Stimulated activated CD8-positive, alpha-beta memory T cell treated with anti-CD3 and anti-CD28 coated beads, Interleukin-7, amount 100 ng/mL, for 1 hour (primary cell): Measurements from ENCODE around the gene GRID1.

Source experiments
- DNase-seq, 2 donors: peaks; one replicate each; pipeline ENCODE4 v3.0.0-alpha.2; 2020; ENCODE audit warnings: low read depth in 2 of 2

The GRID1 gene

DNA sequence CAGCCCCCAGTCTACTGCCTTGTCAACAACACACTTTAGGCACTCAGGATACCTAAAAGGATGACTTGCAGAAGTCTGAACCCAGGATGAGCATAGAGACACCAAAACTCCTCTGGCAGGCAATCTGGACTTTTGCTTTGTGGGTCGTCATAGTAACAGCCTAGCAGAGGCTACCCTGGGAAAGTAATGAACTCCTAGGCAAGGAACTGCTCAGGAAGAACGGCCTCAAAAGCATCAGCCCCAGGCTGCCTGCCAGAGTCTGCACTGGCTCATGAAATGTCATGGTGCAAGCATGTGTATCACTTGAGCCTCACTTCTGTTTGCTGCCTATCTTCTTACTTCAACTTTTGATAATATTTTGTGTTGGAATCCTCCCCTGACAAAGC, 715.1 kb downstream of the GRID1 start:
- no peak for DNase-seq

DNA sequence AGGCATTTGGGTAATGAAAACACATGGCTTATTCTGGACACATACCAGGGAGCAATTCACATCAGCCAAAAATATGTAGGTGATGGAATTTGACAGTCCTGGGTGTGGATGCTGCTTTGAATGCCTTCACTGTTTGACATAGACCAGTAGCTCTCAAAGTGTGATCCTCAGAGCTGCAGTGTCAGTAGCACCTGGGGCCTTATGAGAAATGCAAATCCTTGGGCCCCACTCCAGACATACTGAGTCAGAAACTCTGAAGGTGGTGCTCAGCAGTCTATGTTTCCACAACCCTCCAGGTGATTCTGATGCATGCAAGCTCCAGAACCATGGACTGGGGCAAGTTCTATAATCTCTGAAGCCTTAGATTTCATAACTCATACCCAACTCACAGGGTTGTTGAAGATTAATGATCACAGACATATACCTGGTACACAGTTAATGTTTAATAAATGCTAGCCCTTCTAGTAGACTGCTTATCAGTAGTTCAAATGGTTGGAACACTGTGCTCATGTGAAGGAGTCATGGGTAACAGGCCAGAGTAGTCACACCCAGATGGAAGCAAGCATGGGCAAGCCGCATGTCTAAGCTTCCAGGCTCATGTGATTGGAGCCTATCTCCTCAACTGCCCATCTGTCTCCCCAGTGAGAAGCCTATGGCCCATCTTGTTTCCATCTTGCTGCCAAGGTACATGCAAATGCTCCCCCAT, 715.7 kb downstream of the GRID1 start:
- DNase-seq: no peak

DNA sequence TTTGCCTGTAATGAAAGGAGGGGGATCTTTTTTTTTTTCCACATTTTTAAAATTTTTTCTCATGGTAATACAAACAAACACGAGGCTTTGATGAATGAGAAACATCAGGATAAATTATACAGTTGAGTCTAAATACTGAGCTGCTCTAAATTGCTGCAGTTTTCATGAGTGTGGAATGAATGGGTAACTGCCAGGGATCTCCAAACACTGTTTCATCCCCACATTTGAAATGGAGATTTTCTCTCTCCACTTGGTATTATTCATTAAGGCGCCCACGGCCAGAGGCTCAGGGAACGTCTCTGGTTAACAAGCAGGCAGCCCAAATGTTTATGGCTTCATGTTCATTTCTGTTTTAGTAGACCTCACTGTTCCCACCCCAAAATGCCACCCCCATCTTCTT, 717.1 kb downstream of the GRID1 start:
- no peak for DNase-seq

DNA sequence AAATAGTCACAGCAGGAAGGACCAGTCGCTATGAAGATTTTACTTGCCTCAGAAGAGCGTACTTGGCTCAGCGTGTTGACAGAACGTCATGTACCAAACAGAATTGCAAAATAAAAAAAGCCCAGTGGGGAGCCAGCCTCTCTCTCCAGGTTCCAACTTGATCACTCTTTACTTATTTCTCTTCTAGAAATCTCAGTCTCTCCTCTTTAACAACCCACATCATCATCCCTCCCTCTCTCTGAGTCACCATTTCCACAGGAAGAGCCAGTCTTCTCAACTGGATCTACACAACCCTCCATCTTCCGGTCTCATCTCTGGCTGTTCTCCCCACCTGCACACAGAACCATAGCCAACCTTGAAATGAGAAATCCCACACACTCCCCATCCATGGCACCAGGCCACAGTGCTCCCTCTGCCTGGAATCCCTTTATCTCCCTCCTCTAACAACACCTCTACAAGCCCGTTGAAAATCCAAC, 718.3 kb downstream of the GRID1 start:
- DNase-seq: no peak

DNA sequence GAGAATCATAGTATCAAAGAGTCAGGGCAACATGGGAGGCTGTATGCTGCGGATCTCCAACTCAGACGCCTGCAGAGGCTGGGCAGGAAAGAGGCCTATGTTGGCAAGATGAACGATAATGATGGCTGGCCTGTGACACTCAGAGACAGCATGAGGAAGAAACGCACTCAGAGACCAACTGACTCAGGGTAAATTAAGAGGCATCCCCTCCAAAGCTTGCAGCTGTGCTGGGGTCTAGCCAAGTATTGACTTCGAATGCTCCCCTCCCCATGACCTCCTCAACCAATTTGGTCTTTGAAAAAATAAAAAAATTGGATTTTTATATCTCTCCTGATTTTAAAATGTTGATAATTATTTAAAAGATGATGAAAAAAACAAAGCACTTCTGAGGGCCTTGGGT, 718.9 kb downstream of the GRID1 start:
- no peak for DNase-seq

DNA sequence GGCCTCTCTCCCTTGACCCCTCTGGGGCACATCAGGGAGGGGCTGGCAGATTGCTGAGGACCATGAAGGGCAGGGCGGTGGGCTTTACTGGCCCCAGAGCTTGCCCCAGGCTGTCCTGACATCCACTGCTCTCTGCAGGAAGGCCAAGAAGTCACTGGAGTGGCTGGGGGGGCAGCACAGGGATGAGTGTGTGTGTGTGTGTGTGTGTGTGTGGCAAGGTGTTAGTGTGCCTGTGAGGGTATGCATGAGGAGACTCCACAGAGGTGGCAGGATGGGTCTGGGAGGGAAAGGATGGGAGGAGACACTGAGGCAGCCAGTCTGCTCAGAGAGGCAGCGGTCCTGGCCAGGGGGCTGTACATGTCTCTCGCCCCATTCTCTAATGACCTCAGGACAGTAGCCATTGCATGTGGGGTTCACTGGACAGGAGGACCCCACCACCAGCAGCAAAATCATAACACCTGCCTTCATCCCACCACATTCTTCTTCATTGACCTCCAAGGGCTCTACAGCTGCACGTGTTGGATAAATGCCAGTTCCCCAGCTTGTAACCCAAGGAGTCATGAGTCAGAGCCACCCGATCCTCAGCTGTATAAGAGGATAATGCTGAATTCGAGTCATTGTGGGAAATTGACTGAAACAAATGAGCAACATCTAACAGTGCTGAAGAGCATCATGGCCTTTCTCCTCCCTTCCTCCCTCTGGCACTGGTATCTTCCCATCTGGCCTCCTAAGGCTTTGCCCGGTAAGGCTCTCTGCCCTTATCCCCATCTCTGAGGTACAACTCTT, 720.5 kb downstream of the GRID1 start:
- DNase-seq: no peak

DNA sequence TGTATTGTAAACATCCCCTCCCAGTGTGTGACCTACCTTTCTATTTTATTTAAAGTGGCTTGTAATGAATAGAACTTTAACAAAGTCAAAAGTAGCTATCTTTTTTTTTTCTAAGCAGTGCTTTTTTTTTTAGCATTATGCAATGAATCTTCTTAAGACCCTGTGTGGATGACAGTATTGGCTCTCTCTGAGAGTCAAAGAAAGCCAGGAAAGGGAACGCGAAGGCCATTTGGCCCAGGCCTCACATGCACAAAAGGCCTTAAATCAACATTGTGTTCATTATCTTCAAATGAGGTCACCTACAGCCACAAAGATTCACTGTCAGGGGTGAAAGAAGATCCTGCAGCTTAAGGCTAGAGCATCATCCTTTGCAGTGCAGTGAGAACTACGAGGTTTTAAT, 721.5 kb downstream of the GRID1 start:
- DNase-seq: no peak

DNA sequence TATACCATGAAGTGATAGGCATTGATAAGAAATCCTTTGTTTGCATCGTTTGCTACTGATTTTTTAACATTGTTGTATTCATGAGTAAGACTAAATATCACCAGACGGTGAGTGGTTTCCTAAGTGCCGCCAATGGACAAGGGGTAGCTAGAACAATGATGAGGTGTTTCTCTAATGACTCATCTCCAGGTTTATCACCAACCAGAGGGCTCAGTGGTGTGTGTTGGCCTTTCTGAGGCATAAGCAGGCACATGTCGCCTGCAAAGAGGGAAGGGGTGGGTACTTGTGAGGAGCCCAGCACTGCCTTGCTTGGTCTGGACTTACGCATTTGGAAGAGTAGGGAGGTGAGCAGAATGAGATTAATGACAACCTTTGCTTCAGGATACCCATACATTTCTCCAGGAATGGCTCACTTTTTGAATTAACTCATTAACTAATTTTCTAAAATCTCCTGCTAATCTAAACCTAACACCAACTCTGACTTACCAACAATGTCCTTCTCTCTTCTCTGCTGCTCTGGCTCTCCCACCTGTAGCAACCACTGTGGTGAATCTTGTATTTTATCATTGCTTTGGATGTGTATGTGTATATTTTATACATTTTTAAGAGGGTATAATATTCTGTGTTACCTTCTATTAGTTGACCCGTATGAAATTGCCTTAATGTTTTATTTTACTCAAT, 722.6 kb downstream of the GRID1 start:
- no peak for DNase-seq

DNA sequence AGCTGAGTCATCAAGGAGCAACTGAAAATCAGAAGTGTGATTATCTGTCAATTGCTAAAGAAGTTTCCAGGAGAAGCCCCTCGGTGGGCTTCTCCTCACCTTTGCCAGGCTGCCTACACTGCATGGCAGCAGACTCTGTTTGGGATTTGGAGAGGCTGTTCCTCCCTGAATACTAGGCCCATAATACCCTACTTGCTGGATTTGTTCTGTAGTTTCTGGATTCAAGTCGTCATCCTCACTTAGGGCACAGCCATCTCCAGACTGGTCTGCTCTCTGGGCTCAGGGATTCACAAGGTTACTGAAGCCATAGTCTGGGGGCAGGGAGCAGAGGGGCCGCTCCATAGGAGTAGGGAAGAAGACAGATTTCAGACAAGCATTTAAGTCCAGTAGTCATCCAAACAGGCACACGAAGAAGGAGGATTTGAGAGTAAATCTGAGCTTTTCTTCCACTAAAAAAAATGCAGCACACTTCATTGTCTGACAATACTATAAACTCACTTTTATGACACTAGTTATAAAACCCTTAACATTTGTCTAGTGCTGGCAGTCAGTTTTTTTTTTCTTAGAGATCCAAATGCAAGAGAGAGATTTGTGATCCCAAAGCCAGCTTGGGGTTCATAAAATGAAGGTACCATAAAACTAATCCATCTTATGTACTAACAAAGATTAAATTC, 723.3 kb downstream of the GRID1 start:
- no peak for DNase-seq

DNA sequence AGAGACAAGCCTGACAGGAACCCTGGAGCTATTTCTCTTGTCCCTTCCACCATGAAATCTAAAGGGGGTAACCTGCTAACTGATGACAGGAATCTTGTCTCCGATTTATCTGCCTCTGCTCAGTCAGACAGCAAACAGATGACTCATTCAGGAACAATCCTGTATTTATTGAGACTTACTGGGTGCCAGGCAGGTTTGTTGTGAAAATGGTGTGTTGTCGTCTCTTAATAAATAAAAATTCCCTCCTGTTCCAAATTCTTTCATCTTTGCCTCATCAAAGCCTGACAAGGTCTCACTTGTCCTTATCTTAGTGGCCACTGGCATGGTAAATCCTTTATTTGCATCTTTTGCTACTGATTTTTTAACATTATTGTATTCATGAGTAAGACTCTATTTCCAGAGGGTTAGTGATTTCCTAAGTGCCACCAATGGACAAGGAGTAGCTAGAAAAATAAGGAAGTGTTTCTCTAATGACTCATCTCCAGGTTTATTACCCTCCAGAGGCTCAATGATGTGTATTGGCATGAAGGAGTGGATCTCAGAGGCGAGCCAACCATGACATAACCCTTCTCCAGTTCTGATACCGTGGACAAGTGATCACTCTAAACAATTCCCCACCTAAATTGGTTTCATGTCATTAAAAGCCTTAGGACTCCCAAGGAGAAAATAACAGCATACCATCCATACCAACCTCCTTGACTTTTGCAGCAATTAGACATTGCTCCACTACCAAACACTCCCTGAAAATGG, 724.0 kb downstream of the GRID1 start:
- no peak for DNase-seq

DNA sequence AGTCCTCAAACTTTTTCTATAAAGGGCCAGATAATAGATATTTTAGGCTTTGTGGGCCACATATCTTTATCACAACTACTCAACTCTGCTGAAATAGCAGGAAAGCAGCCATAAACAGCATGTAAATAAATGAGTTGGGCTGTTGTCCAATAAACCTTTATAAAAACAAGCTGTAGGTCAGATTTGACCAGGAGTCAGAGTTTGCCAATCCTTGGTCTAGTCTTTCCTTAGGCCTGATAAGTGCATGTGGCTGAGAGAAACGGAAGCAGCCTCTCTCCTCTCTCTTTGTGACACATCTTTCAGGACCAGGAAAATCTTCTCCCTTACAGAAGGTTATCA, 724.5 kb downstream of the GRID1 start:
- DNase-seq: no peak

DNA sequence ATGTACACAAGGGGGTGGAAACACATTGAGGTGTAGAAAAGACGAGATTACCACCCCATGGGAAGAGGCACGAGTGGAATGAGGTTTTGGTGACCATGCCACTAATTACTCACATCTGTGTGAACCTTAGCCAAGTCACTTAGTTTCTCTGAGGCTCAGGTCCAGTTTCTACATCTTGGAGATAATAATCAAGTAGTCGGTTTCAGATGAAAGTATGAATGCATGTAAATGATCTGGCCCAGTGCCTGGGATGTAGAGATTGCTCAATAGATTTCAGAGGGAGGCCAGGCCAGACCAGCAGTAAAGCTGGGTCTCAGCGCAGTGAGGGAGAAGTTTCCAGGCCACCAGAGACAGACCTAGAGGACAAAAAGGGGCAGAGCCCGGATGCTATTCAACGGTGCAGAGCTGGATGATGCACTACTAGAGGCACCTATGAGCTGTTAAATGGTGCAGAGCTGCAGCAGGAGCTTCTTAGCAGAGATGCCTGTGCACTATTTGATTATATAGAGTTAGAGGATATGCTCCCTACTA, 725.1 kb downstream of the GRID1 start:
- no peak for DNase-seq

DNA sequence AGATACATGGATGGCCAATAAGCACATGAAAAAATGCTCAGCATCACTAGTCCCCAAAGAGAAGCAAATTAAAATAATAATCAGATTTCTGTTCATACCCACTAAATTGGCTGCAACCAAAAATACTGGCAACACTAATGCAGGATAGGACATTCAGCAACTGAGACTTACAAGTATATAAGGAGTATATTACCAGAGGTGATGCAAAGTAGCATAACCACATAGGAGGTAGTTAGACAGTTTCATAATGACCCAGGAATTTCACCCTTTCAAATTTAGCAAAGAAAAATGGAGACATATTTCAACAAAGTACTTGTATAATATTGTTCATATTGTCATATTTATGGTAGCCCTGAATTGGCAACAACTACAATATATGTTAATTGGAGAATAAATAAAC, 727.8 kb downstream of the GRID1 start:
- no peak for DNase-seq

DNA sequence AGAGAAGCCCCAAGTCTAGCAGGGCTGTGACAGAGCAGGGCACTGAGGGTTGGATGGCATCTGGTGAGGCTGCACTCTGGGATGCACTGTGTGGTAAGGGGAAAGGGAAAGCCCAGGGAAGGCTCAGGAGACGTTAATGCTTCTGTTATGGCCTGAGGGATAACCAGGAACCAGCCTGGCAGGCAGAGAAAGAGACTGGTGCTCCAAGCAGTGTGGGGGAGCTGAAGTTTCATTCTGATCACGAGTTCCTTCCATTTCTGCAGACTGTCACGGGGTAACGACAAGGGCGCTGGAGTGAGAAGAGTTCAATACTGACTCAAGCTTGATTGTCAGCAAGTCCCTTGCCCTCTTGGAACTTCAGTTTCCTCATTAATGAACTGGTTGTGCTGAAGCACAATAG, 730.9 kb downstream of the GRID1 start:
- DNase-seq: no peak

DNA sequence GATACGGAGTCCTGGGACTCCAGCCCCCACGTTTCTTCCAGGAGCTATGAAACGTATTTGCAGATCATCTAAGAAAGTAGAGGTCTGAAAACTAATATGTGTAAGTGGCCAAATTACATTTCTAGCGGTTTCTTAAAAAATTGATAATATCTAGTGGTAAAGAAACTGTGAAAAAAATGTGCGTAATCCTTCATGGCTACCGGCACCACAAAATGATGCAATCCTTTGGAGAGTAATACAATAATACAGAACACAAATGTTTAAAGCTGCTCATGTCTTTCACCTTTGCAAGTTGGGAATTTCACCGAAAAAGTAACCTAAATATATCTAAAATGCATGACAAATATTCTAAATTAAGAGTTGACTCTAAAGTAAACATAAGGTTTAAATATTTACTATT, 742.1 kb downstream of the GRID1 start:
- no peak for DNase-seq

DNA sequence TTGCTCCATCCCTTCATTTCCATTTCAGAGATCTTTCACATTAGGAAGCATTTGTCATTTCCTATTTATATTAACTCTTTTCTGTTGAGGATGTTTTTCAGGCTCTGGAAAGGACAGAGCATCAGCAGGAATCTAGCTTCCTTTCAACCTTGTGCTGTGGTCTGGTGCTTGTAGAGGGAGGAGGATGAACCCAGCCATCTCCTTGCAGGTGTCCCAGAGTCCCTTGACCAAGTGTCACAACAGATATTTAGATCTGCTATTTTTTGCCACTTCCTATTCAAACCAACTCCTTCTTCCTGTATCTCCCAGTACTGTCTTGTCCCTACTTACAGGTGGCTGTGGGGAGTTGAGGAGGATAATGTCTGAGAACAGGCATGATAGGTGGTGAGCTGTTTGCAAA, 742.8 kb downstream of the GRID1 start:
- no peak for DNase-seq

DNA sequence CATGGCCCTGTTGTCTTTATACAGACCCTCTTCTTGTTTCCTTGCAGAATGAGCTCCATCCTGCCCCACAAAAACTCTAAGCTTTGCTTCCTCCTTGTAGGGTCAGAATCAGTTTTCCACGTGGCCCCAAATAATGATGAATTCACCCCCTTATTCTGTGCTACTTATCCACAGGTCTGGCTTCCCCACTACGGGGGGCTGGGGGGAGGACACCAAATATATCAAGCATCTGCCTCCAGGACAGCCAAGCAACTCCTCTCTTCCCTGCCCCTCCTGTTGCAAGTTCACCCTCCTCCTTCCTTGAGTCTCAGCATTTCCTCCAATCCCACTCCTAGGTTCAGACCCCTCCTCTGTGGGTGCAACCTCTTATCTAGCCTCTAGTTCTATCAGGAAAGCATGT, 743.3 kb downstream of the GRID1 start:
- DNase-seq: no peak

DNA sequence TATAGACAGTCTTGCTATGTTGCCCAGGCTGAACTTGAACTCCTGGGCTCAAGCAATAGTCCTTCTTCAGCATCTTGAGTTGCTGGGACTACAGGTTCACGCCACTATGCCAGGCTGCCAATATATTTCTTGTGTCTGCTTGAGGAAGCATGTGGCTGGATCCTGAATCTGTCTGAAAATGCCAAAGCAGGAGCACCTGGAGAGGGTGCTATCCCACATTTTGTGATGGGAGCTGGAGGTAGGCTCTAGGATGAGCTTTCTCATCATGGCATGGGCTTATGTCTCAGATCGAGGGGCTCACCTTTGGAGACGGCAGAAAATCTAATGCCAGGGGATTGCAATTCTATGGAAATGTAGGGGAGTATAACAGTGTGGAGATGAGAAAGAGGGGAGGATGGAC, 744.2 kb downstream of the GRID1 start:
- no peak for DNase-seq

DNA sequence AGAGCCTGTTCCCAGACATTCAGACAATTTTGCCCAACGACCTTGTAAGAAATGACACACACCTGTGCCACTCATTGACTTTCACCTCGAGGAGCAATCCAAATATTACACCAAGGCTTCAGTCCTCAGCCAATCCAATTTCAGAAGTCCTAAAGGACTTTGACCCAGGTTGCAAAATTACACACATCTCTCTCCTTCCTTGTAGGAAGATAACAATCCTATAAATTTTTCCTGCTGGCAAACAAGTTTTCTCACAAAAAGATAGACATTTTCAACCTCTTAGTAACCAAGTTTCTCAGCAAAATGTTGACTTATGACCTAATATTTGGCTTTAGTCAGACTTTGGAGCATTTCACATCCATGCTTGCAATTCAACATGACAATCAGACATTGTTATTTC, 745.0 kb downstream of the GRID1 start:
- DNase-seq: no peak

DNA sequence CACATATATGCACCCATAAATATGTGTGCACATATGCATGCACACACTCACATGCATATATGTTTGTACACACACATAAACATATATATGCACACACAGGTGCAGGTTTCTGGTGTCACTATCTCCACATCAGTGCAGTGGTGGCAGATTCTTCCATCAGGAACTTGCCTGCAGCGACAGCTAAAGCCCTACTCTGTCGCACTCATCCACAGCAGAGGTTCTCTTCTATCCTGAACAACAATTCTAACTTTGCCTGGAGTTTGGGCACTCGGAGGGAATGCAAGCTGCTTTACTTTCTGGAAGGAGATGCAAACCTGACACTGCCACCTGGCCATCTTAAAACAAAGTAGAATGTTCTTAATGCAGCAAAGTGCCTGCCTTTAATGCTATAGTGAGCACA, 745.8 kb downstream of the GRID1 start:
- no peak for DNase-seq

DNA sequence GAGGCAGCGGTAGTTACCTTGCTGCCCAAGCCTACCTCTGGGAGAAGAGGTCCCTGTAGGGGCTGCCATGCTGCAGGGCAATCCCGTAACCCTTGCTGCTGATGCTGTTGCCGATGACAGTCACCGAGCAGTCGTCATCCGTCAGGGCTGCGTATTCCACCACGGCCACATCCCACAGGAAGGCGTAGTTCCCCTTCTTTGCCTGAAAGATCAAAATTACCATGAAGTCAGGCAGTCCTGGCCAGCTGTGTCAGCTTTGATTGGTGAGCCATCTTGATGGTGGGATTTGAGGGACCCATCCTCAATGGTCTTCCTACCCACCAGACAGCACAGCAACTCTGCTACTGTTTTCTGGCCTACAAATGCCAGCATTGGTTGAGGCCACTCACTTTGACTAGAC, 746.8 kb downstream of the GRID1 start:
- DNase-seq: no peak

DNA sequence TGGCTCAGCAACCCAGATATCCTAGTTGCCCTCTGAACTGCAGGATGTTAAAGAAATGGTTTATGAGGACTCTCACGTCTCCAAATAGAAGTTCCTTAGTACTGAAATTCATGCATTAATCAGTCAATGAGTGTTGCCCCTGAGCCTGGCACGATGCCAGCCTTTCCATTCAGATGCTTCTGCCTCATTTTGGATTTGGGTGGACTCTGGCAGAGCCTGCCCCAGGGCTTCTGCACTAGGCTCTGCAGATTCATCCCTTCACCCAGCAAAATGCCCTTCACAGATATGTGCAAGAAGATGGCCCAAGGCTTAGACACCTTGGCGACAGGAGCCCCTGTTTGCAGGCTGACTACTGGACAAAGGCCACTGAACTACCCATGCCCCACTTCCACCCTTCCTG, 747.8 kb downstream of the GRID1 start:
- no peak for DNase-seq
